ENCODE data around the gene ANKHD1.

DNA sequence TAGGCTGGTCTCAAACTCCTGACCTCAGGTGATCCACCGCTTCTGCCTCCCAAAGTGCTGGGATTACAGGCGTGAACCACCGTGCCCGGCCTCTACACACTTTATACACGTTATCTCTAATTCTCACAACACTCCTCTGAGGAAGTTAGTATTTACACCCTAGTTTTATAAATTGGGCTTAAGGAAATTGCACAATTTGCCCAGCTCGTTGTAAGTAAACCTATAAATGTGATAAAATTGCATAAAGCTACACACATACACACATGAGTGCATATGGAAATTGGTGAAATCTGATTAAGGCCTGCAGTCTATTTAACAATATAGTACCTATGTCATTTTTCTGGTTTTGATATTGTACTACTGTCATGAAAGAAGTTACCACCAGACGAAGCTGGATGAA lies 46.1 kb upstream of the ANKHD1 start:
- no peak for TF ChIP-seq CTCF (IDR thresholded peaks at IDR 0.05)
- no peak for TF ChIP-seq POLR2A (IDR thresholded peaks at IDR 0.05)

Data from uterus (tissue), 2 donors.